PC-9 (cell line): ENCODE measurements around the gene RNF152. TPM values are rescaled to one million over a fixed set of nuclear protein-coding genes. Genes with fewer than 3 reads are reported as not detected.

Source experiments
- BruUV-seq: library from RNA; stranded (reverse); fragments of 400-500 nt; replicated peaks from 2 replicates; lab custom pipeline; 2021; lab: Mats Ljungman, UMichigan
- CTCF ChIA-PET: fragments of 300-600 bp; sonication (Branson Sonifier 250); formaldehyde crosslinking; loops from one replicate; lab custom pipeline; 2022; ENCODE audit warnings: antibody characterized with exemption; lab: Charles Lee
- POLR2A ChIA-PET: fragments of 300-600 bp; sonication (Branson Sonifier 250); formaldehyde crosslinking; loops from one replicate; lab custom pipeline; 2022; ENCODE audit warnings: antibody characterized with exemption; ENCODE audit not compliant: unreplicated experiment; lab: Charles Lee
- DNase-seq, 2 experiments: peaks; one replicate each; pipeline versions ENCODE4 v3.0.0 to v3.0.0-alpha.2; 2015 to 2022; ENCODE audit warnings: mixed read lengths in 1 of 2
- H2AFZ ChIP-seq: fragments of 200-600 bp; sonication (generic); 2 replicates; pipeline ENCODE4 v1.8.1; 2017; ENCODE audit warnings: antibody characterized with exemption
- H3F3A ChIP-seq: fragments of 200-600 bp; sonication (generic); 2 replicates; pipeline ENCODE4 v1.8.1; 2017; ENCODE audit warnings: antibody characterized with exemption, mild to moderate bottlenecking, low read depth; ENCODE audit not compliant: insufficient read depth
- H3K27ac ChIP-seq: fragments of 200-600 bp; sonication (generic); 2 replicates; pipeline ENCODE4 v1.6.1; 2016; ENCODE audit warnings: mixed run types
- H3K27me3 ChIP-seq: fragments of 200-600 bp; sonication (generic); 2 replicates; pipeline ENCODE4 v1.6.1; 2016; ENCODE audit warnings: low read depth, mixed run types; ENCODE audit not compliant: insufficient read depth
- H3K36me3 ChIP-seq: fragments of 200-600 bp; sonication (generic); 2 replicates; pipeline ENCODE4 v1.6.1; 2016; ENCODE audit warnings: low read depth, mixed run types
- H3K4me1 ChIP-seq: fragments of 200-600 bp; sonication (generic); replicated peaks from 2 replicates; pipeline ENCODE4 v1.6.1; 2016; ENCODE audit warnings: mixed run types; ENCODE audit not compliant: insufficient read depth
- H3K4me2 ChIP-seq: fragments of 200-600 bp; sonication (generic); 2 replicates; pipeline ENCODE4 v1.6.1; 2017; ENCODE audit warnings: mixed run types
- H3K4me3 ChIP-seq: fragments of 200-600 bp; sonication (generic); 2 replicates; pipeline ENCODE4 v1.6.1; 2016; ENCODE audit warnings: mixed run types
- H3K79me2 ChIP-seq: fragments of 200-600 bp; sonication (generic); 2 replicates; pipeline ENCODE4 v1.6.1; 2017; ENCODE audit warnings: low read depth, mixed run types
- H3K9me2 ChIP-seq: fragments of 200-600 bp; sonication (generic); 2 replicates; pipeline ENCODE4 v1.8.1; 2017; ENCODE audit warnings: mild to moderate bottlenecking; ENCODE audit not compliant: insufficient read depth
- H3K9me3 ChIP-seq: fragments of 200-600 bp; sonication (generic); 2 replicates; pipeline ENCODE4 v1.8.1; 2016; ENCODE audit warnings: low read depth; ENCODE audit not compliant: insufficient read depth
- H4K20me1 ChIP-seq: fragments of 200-600 bp; sonication (generic); 2 replicates; pipeline ENCODE4 v1.8.1; 2017; ENCODE audit not compliant: insufficient read depth
- EZH2 ChIP-seq: fragments of 200-600 bp; sonication (generic); IDR thresholded peaks from 2 replicates; pipeline ENCODE4 v1.8.0; 2017; ENCODE audit warnings: antibody characterized with exemption, low read depth
- intact Hi-C: fragments of 100-400 bp; cut with micrococcal nuclease; formaldehyde crosslinking; loops from one replicate; pipeline ENCODE4 v1.10.0; 2022; ENCODE audit not compliant: unreplicated experiment
- total RNA-seq: library from RNA; stranded (reverse); gene quantifications from 2 replicates; pipeline ENCODE4 v1.2.3, GENCODE V29; 2021
- TF ChIP-seq, protein P1 (sequence below): fragments of 200-600 bp; sonication (generic); conservative IDR thresholded peaks from 2 replicates; pipeline ENCODE4 v1.6.1; 2017; ENCODE audit warnings: mixed run types, antibody characterized with exemption, mild to moderate bottlenecking, moderate library complexity

RNF152 gene
- total RNA-seq, 1 experiment from 2014 or later: not detected

DNA sequence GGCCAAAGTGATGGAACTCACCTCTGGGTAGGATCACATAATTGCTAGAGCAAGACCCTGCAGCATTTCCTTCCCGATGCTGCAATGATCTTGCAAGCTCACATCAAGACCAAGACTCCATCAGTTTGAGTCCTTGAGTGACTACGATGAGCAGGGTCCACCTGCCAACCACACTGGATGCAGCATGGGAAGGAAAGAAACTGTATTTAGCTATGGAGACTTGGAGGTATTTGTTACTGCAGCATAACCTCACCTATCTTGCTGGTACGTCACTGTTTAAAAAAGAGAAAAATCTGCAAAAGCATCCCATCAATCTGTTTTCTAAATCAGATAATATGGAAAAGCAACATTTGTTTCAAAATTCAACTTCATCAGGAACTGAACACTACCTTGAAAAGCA lies 2.5 kb downstream of the RNF152 start:
- POLR2A ChIA-PET: no interaction called here
- no peaks in the 10 kb centered on the region for H4K20me1 ChIP-seq

DNA sequence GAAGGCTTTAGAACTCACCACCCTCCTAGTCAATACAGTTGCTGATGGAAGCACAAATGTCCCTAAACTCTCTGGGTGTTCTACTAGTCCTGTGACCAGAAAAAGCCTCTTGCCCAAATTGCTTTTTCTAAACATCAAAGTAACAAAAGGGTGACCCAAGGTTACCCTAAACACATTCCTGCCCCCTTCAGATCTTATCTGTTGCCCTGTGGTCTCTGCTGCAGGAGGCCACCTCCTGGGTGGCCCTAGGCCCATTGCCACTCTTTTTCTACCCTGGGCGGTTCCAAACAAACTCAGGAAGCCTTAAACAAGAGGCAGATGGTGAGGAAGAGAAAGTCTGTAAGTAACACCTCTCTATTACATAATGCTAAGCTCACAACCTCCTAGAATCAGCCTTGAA lies 3.3 kb downstream of the RNF152 start:
- Histone ChIP-seq H4K20me1 (no peaks in the 10 kb centered on the region), H3K9me2 (no peaks in the 10 kb centered on the region), H3K4me3 (no peak overlapping the region), H3K79me2 (no peaks in the 10 kb centered on the region), H3K27me3 (no peaks in the 10 kb centered on the region), H3K4me2 (no peak overlapping the region), H3K27ac (no peak overlapping the region), H3K9me3 (no peaks in the 10 kb centered on the region), H3K4me1 (no peaks in the 10 kb centered on the region), H3K36me3 (no peaks in the 10 kb centered on the region), H2AFZ (no peak overlapping the region), H3F3A (no peaks in the 10 kb centered on the region)
- no peak for DNase-seq
- BruUV-seq: no TSS peak
- intact Hi-C loops: no loop called here
- TF ChIP-seq, protein P1, sequence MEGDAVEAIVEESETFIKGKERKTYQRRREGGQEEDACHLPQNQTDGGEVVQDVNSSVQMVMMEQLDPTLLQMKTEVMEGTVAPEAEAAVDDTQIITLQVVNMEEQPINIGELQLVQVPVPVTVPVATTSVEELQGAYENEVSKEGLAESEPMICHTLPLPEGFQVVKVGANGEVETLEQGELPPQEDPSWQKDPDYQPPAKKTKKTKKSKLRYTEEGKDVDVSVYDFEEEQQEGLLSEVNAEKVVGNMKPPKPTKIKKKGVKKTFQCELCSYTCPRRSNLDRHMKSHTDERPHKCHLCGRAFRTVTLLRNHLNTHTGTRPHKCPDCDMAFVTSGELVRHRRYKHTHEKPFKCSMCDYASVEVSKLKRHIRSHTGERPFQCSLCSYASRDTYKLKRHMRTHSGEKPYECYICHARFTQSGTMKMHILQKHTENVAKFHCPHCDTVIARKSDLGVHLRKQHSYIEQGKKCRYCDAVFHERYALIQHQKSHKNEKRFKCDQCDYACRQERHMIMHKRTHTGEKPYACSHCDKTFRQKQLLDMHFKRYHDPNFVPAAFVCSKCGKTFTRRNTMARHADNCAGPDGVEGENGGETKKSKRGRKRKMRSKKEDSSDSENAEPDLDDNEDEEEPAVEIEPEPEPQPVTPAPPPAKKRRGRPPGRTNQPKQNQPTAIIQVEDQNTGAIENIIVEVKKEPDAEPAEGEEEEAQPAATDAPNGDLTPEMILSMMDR: no peak
- no peak for TF ChIP-seq EZH2
- ChIA-PET POLR2A (no interaction called here), CTCF (no interaction called here)

More for the DNA sequence above, 2.5 kb downstream of the RNF152 start:
- no TSS peak for BruUV-seq
- H3K36me3 ChIP-seq: no peaks in the 10 kb centered on the region
- H2AFZ ChIP-seq: no peak overlapping the region
- H3K9me3 ChIP-seq: no peaks in the 10 kb centered on the region
- no peak for DNase-seq
- no peaks in the 10 kb centered on the region for H3K9me2 ChIP-seq
- H3F3A ChIP-seq: no peaks in the 10 kb centered on the region
- H3K27me3 ChIP-seq: no peaks in the 10 kb centered on the region
- CTCF ChIA-PET: no interaction called here
- intact Hi-C loops: loop anchor here (5.0 kb wide), 1 partner anchor 308 kb away; no protein-coding TSS in a partner anchor
- H3K4me3 ChIP-seq: no peak overlapping the region
- H3K4me1 ChIP-seq: no peaks in the 10 kb centered on the region
- no peak for TF ChIP-seq EZH2
- TF ChIP-seq, protein P1: no peak
- H3K79me2 ChIP-seq: no peaks in the 10 kb centered on the region
- no peak overlapping the region for H3K27ac ChIP-seq
- H3K4me2 ChIP-seq: no peak overlapping the region

DNA sequence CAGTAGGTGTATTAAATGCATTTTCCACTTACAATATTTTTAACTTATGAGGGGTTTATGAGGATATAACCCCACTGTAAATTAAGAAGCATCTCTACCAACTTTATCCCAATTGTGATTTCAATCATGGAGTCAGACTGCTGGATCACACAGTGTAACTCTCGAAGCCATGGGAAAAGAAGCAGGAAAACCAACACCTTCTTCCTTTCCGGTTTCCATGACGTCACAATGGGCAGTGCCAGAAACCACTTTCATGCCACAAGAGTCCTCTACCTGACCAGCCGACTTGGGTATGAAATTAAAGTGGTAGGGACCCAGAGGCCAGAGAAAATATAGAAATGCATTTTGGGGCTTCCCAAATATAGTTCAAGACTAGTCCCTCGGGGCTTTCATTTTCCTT lies 4.2 kb downstream of the RNF152 start:
- no peaks in the 10 kb centered on the region for H3K27me3 ChIP-seq
- H3K4me1 ChIP-seq: no peaks in the 10 kb centered on the region
- no peak overlapping the region for H3K4me2 ChIP-seq
- no peaks in the 10 kb centered on the region for H4K20me1 ChIP-seq
- no TSS peak for BruUV-seq
- H3K27ac ChIP-seq: no peak overlapping the region
- POLR2A ChIA-PET: no interaction called here
- no peaks in the 10 kb centered on the region for H3K36me3 ChIP-seq
- H3K9me3 ChIP-seq: no peaks in the 10 kb centered on the region
- intact Hi-C loops: no loop called here
- no peaks in the 10 kb centered on the region for H3F3A ChIP-seq
- no peaks in the 10 kb centered on the region for H3K79me2 ChIP-seq
- H3K9me2 ChIP-seq: no peaks in the 10 kb centered on the region
- CTCF ChIA-PET: no interaction called here
- TF ChIP-seq, protein P1: no peak
- TF ChIP-seq EZH2: no peak
- H2AFZ ChIP-seq: no peak overlapping the region
- no peak for DNase-seq
- H3K4me3 ChIP-seq: no peak overlapping the region
